Endothelial cell (in vitro differentiated cells): ENCODE data around the gene SLC49A4. TPM values are rescaled to one million over a fixed set of nuclear protein-coding genes. Genes with fewer than 3 reads are reported as not detected.

Experiments used
- DNase-seq: peaks from one replicate; pipeline ENCODE4 v3.0.0; 2021; ENCODE audit warnings: low spot score
- H3K27ac Mint-ChIP-seq: one replicate; pipeline ENCODE4 v1.8.0; 2021; ENCODE audit warnings: mixed read lengths, inconsistent platforms; ENCODE audit not compliant: unreplicated experiment
- H3K27me3 Mint-ChIP-seq: one replicate; pipeline ENCODE4 v1.8.0; 2021; ENCODE audit warnings: mild to moderate bottlenecking, moderate library complexity, mixed read lengths, inconsistent platforms; ENCODE audit not compliant: unreplicated experiment
- H3K36me3 Mint-ChIP-seq: one replicate; pipeline ENCODE4 v1.8.0; 2021; ENCODE audit warnings: mild to moderate bottlenecking, low read depth, mixed read lengths, inconsistent platforms; ENCODE audit not compliant: unreplicated experiment
- H3K4me1 Mint-ChIP-seq: one replicate; pipeline ENCODE4 v1.8.0; 2021; ENCODE audit warnings: mild to moderate bottlenecking, mixed read lengths, inconsistent platforms; ENCODE audit not compliant: unreplicated experiment
- H3K4me3 Mint-ChIP-seq: one replicate; pipeline ENCODE4 v1.8.0; 2021; ENCODE audit warnings: mild to moderate bottlenecking, mixed read lengths, inconsistent platforms; ENCODE audit not compliant: unreplicated experiment
- H3K9me3 Mint-ChIP-seq: one replicate; pipeline ENCODE4 v1.8.0; 2021; ENCODE audit warnings: mixed read lengths, inconsistent platforms; ENCODE audit not compliant: unreplicated experiment
- total RNA-seq: library from RNA; stranded (reverse); fragmentation: NEBNext Ultra II Directional; extraction: Animal tissue kit (Norgen Biotek cat#: 25700); gene quantifications from one replicate; pipeline ENCODE4 v1.2.1, GENCODE V29; 2021; ENCODE audit not compliant: unreplicated experiment
- TF ChIP-seq, protein P1 (sequence below): fragments of 200-600 bp; sonication (generic); IDR thresholded peaks from one replicate; pipeline ENCODE4 v1.5.0; 2021; ENCODE audit warnings: antibody characterized with exemption; ENCODE audit not compliant: unreplicated experiment

SLC49A4 gene
- total RNA-seq, 1 donor from 2014 or later = 10.2 TPM

DNA sequence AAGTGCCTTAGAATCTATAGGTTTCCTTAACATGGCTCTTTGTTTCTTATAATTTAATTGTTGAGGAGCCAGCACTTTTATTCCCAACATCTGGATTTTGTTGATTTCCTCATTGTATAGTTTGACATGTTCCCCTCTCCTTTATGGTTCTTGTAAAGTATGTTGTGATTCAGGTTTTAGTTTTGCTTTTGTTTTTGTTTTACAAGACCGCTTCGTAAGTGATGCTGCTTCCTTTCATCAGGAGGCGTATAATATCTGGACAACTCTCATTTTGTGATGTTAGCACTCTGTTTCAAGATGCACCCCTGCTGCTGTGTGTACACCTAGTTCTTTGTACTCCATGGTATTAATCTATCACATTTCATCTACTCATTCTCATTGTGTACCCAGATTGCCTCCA is 48.7 kb downstream of the SLC49A4 start:
- no peak for DNase-seq
- Mint-ChIP-seq H3K4me3 (no peak overlapping the region), H3K36me3 (peaks cover 4% of the 10 kb centered on the region), H3K27me3 (peaks cover 1% of the 10 kb centered on the region), H3K9me3 (no peaks in the 10 kb centered on the region), H3K27ac (no peak overlapping the region), H3K4me1 (no peaks in the 10 kb centered on the region)
- TF ChIP-seq, protein P1, sequence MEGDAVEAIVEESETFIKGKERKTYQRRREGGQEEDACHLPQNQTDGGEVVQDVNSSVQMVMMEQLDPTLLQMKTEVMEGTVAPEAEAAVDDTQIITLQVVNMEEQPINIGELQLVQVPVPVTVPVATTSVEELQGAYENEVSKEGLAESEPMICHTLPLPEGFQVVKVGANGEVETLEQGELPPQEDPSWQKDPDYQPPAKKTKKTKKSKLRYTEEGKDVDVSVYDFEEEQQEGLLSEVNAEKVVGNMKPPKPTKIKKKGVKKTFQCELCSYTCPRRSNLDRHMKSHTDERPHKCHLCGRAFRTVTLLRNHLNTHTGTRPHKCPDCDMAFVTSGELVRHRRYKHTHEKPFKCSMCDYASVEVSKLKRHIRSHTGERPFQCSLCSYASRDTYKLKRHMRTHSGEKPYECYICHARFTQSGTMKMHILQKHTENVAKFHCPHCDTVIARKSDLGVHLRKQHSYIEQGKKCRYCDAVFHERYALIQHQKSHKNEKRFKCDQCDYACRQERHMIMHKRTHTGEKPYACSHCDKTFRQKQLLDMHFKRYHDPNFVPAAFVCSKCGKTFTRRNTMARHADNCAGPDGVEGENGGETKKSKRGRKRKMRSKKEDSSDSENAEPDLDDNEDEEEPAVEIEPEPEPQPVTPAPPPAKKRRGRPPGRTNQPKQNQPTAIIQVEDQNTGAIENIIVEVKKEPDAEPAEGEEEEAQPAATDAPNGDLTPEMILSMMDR = no peak

DNA sequence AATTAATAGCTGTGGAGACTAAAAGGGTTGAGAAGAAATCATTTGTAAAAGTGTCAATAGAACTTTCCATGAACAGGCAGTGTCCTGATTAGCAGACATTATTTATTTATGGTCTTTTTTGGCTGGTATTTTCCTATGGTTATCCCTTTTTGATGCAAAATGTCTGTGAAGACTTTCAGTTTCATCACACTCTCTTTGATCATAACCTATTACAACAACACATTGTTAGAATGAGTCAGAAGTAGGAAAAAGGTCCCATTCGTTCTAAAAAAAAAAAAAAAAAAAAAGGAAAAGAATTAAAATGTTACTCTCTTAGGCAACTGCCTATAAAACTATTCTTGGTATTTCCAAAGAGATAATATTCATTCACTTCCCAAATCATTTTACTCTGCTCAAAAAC is 62.1 kb downstream of the SLC49A4 start:
- TF ChIP-seq, protein P1 = no peak

DNA sequence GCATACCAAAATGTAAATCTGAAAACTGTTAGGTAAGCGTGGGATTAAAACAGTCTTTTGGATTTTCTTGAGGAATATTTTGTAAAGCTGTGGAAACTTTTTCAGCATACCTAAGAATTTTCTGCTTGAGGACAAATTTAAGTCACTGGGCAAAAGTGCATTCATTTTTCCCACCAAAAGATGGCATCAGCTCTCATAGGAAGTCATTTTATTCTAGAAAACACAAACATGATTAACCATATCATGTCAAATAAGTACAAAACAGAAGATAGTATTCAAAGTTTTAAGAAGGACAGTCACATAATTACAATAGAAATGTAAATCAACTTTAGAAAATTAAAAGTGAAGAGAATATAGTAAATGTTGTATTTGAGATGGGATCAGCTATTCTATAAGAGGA is 63.5 kb downstream of the SLC49A4 start:
- H3K4me1 Mint-ChIP-seq = no peaks in the 10 kb centered on the region
- no peak overlapping the region for H3K4me3 Mint-ChIP-seq
- peaks cover 2% of the 10 kb centered on the region for H3K27me3 Mint-ChIP-seq
- TF ChIP-seq, protein P1 = no peak
- H3K27ac Mint-ChIP-seq = no peak overlapping the region
- no peak for DNase-seq
- H3K9me3 Mint-ChIP-seq = no peaks in the 10 kb centered on the region
- no peaks in the 10 kb centered on the region for H3K36me3 Mint-ChIP-seq

More for the DNA sequence above, 62.1 kb downstream of the SLC49A4 start:
- peaks cover 2% of the 10 kb centered on the region for H3K27me3 Mint-ChIP-seq
- H3K9me3 Mint-ChIP-seq = no peaks in the 10 kb centered on the region
- no peak for DNase-seq
- H3K4me1 Mint-ChIP-seq = no peaks in the 10 kb centered on the region
- H3K36me3 Mint-ChIP-seq = no peaks in the 10 kb centered on the region
- H3K4me3 Mint-ChIP-seq = no peak overlapping the region
- no peak overlapping the region for H3K27ac Mint-ChIP-seq

DNA sequence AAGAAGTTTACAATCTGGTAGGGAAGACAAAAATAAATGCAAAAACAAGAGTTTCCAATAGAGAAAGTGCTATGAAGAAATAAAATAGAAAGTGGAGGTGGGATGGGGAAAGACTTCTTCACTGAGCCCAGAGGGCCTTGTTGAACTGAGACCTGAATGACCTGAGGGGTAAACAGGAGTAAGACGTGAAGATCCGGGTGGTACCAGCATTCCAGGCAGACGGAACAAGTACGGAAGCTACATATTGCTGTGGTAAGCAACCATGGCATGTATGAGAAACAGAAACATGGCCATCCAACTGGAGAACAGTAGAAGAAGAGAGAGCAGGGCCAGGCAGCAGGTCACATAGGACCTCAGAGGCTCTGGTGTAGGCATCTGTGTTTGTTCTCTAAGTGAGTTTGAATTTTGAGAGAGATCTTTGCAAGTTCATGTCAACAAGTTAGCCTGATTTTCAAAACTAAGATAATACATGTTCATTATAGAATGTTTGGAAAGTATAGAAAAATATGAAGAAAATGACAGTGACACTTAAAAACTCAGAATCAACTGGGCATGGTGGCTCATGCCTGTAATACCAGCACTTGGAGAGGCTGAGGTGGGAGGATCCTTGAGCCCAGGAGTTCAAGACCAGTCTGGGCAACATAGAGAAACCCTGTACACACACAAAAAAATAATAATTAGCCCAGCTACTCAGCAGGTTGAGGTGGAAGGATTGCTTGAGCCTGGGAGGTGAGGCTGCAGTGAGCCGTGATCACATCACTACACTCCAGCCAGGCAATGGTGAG is 64.3 kb downstream of the SLC49A4 start:
- Mint-ChIP-seq H3K4me1 (no peaks in the 10 kb centered on the region), H3K36me3 (no peaks in the 10 kb centered on the region), H3K27me3 (peaks cover 2% of the 10 kb centered on the region), H3K27ac (no peak overlapping the region), H3K9me3 (no peaks in the 10 kb centered on the region), H3K4me3 (no peak overlapping the region)
- DNase-seq = no peak
- TF ChIP-seq, protein P1 = no peak

DNA sequence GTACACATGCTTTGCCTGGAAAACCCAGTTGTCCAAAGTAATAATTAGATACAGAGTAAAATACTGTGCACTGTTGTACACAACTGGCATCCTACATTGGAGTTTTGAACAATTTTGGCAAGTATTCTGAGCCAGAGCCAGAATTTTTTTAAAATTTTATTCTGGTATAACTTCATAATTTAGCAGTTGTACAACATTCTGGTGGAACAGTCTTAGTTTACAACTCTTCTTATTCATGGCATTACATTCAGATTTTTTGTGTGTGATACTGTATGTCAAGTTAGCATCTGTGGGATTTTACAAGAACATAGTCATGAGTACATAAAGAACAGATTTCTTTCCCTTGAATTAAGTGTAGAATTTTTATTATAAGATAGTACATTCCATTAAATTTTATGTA is 67.5 kb downstream of the SLC49A4 start:
- H3K4me3 Mint-ChIP-seq = no peak overlapping the region
- DNase-seq = no peak
- H3K27ac Mint-ChIP-seq = no peak overlapping the region
- no peaks in the 10 kb centered on the region for H3K9me3 Mint-ChIP-seq
- H3K36me3 Mint-ChIP-seq = no peaks in the 10 kb centered on the region
- no peaks in the 10 kb centered on the region for H3K4me1 Mint-ChIP-seq
- TF ChIP-seq, protein P1 = no peak
- H3K27me3 Mint-ChIP-seq = no peaks in the 10 kb centered on the region
